WTC11 (cell line): ENCODE results near the gene EPC1. TPM values are rescaled to one million over a fixed set of nuclear protein-coding genes. Genes with fewer than 3 reads are reported as not detected.

Experiments used
- ATAC-seq: fragments of 200-7000 bp; cut with Tn5 transposase; 2 replicates; pipeline ENCODE4 v1.10.0; 2021; ENCODE audit warnings: mild to moderate bottlenecking, moderate library complexity
- CTCF ChIA-PET: fragments of 300-600 bp; sonication (Branson Sonifier 250); formaldehyde crosslinking; loops from one replicate; lab custom pipeline; 2021; ENCODE audit warnings: antibody characterized with exemption; lab: Charles Lee
- POLR2A ChIA-PET: fragments of 350-600 bp; sonication (Branson Sonifier 250); formaldehyde crosslinking; loops from one replicate; lab custom pipeline; 2021; ENCODE audit warnings: antibody characterized with exemption; lab: Charles Lee
- DNase-seq: peaks from one replicate; pipeline ENCODE4 v3.0.0; 2021; ENCODE audit warnings: low spot score
- H3K27ac Mint-ChIP-seq: 2 replicates; pipeline ENCODE4 v1.8.0; 2021; ENCODE audit warnings: mixed read lengths
- H3K27me3 Mint-ChIP-seq: 2 replicates; pipeline ENCODE4 v1.8.0; 2021; ENCODE audit warnings: low read depth, mild to moderate bottlenecking, moderate library complexity, mixed read lengths
- H3K36me3 Mint-ChIP-seq: 2 replicates; pipeline ENCODE4 v1.8.0; 2021; ENCODE audit warnings: mixed read lengths
- H3K4me1 Mint-ChIP-seq: 2 replicates; pipeline ENCODE4 v1.8.0; 2022; ENCODE audit warnings: mixed read lengths
- H3K4me3 Mint-ChIP-seq: 2 replicates; pipeline ENCODE4 v1.8.0; 2021; ENCODE audit warnings: mild to moderate bottlenecking, moderate library complexity, mixed read lengths
- H3K9me3 Mint-ChIP-seq: 2 replicates; pipeline ENCODE4 v1.8.0; 2021; ENCODE audit warnings: mixed read lengths
- E2F1 ChIP-seq: sonication (generic); formaldehyde crosslinking; IDR thresholded peaks from 2 replicates; pipeline ENCODE4 v1.8.0; 2022; ENCODE audit warnings: mild to moderate bottlenecking, missing genetic modification reagents
- GRHL2 ChIP-seq: fragments of 250-450 bp; sonication (Bioruptor Pico); IDR thresholded peaks from 2 replicates; pipeline ENCODE4 v1.8.0; 2022; ENCODE audit warnings: mild to moderate bottlenecking, moderate library complexity; ENCODE audit not compliant: insufficient replicate concordance, severe bottlenecking
- GTF2I ChIP-seq: fragments of 250-450 bp; sonication (Bioruptor Pico); conservative IDR thresholded peaks from 2 replicates; pipeline ENCODE4 v1.4.0; 2021; ENCODE audit warnings: mild to moderate bottlenecking
- IRF2 ChIP-seq: sonication (generic); formaldehyde crosslinking; IDR thresholded peaks from 2 replicates; pipeline ENCODE4 v1.8.0; 2022; ENCODE audit warnings: low read depth, missing genetic modification reagents, borderline replicate concordance
- NFE2L1 ChIP-seq: sonication (generic); formaldehyde crosslinking; IDR thresholded peaks from 2 replicates; pipeline ENCODE4 v1.8.1; 2023; ENCODE audit warnings: missing genetic modification reagents
- NR2C2 ChIP-seq: sonication (generic); formaldehyde crosslinking; IDR thresholded peaks from 2 replicates; pipeline ENCODE4 v1.8.0; 2022; ENCODE audit warnings: mild to moderate bottlenecking, missing genetic modification reagents
- SMAD3 ChIP-seq: sonication (generic); formaldehyde crosslinking; IDR thresholded peaks from 2 replicates; pipeline ENCODE4 v1.8.0; 2022; ENCODE audit warnings: missing genetic modification reagents, mild to moderate bottlenecking, borderline replicate concordance
- USF1 ChIP-seq: sonication (generic); formaldehyde crosslinking; IDR thresholded peaks from 2 replicates; pipeline ENCODE4 v1.8.0; 2022; ENCODE audit warnings: mild to moderate bottlenecking, missing genetic modification reagents
- ZNF121 ChIP-seq: sonication (generic); formaldehyde crosslinking; IDR thresholded peaks from 2 replicates; pipeline ENCODE4 v1.8.0; 2023; ENCODE audit warnings: missing genetic modification reagents
- ZNF281 ChIP-seq: sonication (generic); formaldehyde crosslinking; IDR thresholded peaks from 2 replicates; pipeline ENCODE4 v1.8.0; 2023; ENCODE audit warnings: mild to moderate bottlenecking, missing genetic modification reagents
- ZNF396 ChIP-seq: fragments of 250-450 bp; sonication (Bioruptor Pico); IDR thresholded peaks from 2 replicates; pipeline ENCODE4 v1.8.0; 2021; ENCODE audit warnings: mild to moderate bottlenecking, moderate library complexity, borderline replicate concordance
- ZNF416 ChIP-seq: fragments of 250-450 bp; sonication (Bioruptor Pico); IDR thresholded peaks from 2 replicates; pipeline ENCODE4 v1.9.0; 2021; ENCODE audit warnings: mild to moderate bottlenecking, inconsistent platforms
- total RNA-seq: library from RNA; stranded (reverse); gene quantifications from 3 replicates; pipeline ENCODE4 v1.2.3, GENCODE V29; 2021
- TF ChIP-seq, protein P1 (sequence below): fragments of 250-450 bp; sonication (Bioruptor Pico); IDR thresholded peaks from 2 replicates; pipeline ENCODE4 v1.9.0; 2021; ENCODE audit warnings: mild to moderate bottlenecking
- TF ChIP-seq, protein P2 (sequence below): sonication (generic); formaldehyde crosslinking; IDR thresholded peaks from 2 replicates; pipeline ENCODE4 v1.8.0; 2022; ENCODE audit warnings: mild to moderate bottlenecking, missing genetic modification reagents

Gene EPC1
- total RNA-seq, 1 experiment from 2014 or later: 22.5 TPM

DNA sequence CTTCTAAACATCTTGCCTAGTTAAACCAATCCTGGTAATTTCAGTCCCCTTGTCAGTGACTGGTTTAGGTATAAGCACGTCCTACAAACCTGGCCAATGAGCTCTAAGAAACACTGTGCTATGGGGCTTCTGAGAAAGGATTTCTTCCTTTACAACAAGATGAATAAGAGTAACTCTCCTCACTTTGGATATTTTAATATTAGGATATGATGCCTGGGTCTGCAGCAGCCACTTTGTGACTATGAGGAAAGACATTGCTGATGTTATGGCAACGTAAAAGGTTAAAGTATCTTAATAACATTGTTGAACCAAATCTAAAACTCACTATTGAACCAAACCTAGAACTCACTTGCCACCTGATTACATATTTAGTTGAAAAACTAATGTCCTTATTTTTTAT lies 26.5 kb upstream of the EPC1 start:
- H3K4me3 Mint-ChIP-seq: no peak overlapping the region
- no peak for TF ChIP-seq IRF2 (CRISPR knock-in tag)
- ATAC-seq (no peak), DNase-seq (no peak)
- ChIA-PET POLR2A (no interaction called here), CTCF (no interaction called here)
- no peak overlapping the region for H3K27ac Mint-ChIP-seq
- no peaks in the 10 kb centered on the region; the same call in 1 of the 2 replicates for H3K36me3 Mint-ChIP-seq
- H3K27me3 Mint-ChIP-seq: no peaks in the 10 kb centered on the region
- H3K4me1 Mint-ChIP-seq: peaks cover 3% of the 10 kb centered on the region
- peaks cover 5% of the 10 kb centered on the region; the same call in 1 of the 2 replicates for H3K9me3 Mint-ChIP-seq

GRCh38 chr10:32373031-32373430 lies 26.1 kb upstream of the EPC1 start:
- ATAC-seq (no peak), DNase-seq (no peak)
- Mint-ChIP-seq H3K27me3 (no peaks in the 10 kb centered on the region), H3K27ac (no peak overlapping the region), H3K4me1 (peaks cover 6% of the 10 kb centered on the region), H3K4me3 (no peak overlapping the region), H3K9me3 (peaks cover 5% of the 10 kb centered on the region; the same call in 1 of the 2 replicates), H3K36me3 (no peaks in the 10 kb centered on the region; the same call in 1 of the 2 replicates)
- ChIA-PET CTCF (no interaction called here), POLR2A (no interaction called here)
- TF ChIP-seq ZNF416 (CRISPR knock-in tag) (no peak), GRHL2 (CRISPR knock-in tag) (no peak), NR2C2 (CRISPR knock-in tag) (no peak), SMAD3 (CRISPR knock-in tag) (no peak), E2F1 (no peak), ZNF281 (no peak), NFE2L1 (CRISPR knock-in tag) (no peak), USF1 (CRISPR knock-in tag) (no peak)
- TF ChIP-seq, protein P1, sequence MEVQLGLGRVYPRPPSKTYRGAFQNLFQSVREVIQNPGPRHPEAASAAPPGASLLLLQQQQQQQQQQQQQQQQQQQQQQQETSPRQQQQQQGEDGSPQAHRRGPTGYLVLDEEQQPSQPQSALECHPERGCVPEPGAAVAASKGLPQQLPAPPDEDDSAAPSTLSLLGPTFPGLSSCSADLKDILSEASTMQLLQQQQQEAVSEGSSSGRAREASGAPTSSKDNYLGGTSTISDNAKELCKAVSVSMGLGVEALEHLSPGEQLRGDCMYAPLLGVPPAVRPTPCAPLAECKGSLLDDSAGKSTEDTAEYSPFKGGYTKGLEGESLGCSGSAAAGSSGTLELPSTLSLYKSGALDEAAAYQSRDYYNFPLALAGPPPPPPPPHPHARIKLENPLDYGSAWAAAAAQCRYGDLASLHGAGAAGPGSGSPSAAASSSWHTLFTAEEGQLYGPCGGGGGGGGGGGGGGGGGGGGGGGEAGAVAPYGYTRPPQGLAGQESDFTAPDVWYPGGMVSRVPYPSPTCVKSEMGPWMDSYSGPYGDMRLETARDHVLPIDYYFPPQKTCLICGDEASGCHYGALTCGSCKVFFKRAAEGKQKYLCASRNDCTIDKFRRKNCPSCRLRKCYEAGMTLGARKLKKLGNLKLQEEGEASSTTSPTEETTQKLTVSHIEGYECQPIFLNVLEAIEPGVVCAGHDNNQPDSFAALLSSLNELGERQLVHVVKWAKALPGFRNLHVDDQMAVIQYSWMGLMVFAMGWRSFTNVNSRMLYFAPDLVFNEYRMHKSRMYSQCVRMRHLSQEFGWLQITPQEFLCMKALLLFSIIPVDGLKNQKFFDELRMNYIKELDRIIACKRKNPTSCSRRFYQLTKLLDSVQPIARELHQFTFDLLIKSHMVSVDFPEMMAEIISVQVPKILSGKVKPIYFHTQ (CRISPR knock-in tag): no peak

GRCh38 chr10:32372000-32372875 lies 25.3 kb upstream of the EPC1 start:
- no peak for ATAC-seq
- ChIA-PET CTCF (no interaction called here), POLR2A (no interaction called here)
- H3K4me3 Mint-ChIP-seq: no peak overlapping the region
- H3K4me1 Mint-ChIP-seq: peaks cover 9% of the 10 kb centered on the region
- DNase-seq: no peak
- no peak overlapping the region for H3K27ac Mint-ChIP-seq
- no peaks in the 10 kb centered on the region for H3K27me3 Mint-ChIP-seq
- H3K9me3 Mint-ChIP-seq: peaks cover 5% of the 10 kb centered on the region; the same call in 1 of the 2 replicates
- H3K36me3 Mint-ChIP-seq: no peaks in the 10 kb centered on the region; the same call in 1 of the 2 replicates
- TF ChIP-seq GTF2I (CRISPR knock-in tag): no peak
- TF ChIP-seq SMAD3 (CRISPR knock-in tag): no peak
- no peak for TF ChIP-seq ZNF121 (CRISPR knock-in tag)
- TF ChIP-seq, protein P2, sequence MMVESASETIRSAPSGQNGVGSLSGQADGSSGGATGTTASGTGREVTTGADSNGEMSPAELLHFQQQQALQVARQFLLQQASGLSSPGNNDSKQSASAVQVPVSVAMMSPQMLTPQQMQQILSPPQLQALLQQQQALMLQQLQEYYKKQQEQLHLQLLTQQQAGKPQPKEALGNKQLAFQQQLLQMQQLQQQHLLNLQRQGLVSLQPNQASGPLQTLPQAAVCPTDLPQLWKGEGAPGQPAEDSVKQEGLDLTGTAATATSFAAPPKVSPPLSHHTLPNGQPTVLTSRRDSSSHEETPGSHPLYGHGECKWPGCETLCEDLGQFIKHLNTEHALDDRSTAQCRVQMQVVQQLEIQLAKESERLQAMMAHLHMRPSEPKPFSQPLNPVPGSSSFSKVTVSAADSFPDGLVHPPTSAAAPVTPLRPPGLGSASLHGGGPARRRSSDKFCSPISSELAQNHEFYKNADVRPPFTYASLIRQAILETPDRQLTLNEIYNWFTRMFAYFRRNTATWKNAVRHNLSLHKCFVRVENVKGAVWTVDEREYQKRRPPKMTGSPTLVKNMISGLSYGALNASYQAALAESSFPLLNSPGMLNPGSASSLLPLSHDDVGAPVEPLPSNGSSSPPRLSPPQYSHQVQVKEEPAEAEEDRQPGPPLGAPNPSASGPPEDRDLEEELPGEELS: no peak
- no peak for TF ChIP-seq ZNF396 (CRISPR knock-in tag)
- no peak for TF ChIP-seq ZNF281
